ENCODE data around the gene RFX8.
"Not testable (repeated sequence)": the region's sequence is repeated elsewhere in the genome, so short reads cannot be mapped to it uniquely, and the experiment has no call there.

The RFX8 gene

GRCh38 chr2:101442042-101442666, 32.8 kb downstream of the RFX8 start:
- TF ChIP-seq, protein P1, sequence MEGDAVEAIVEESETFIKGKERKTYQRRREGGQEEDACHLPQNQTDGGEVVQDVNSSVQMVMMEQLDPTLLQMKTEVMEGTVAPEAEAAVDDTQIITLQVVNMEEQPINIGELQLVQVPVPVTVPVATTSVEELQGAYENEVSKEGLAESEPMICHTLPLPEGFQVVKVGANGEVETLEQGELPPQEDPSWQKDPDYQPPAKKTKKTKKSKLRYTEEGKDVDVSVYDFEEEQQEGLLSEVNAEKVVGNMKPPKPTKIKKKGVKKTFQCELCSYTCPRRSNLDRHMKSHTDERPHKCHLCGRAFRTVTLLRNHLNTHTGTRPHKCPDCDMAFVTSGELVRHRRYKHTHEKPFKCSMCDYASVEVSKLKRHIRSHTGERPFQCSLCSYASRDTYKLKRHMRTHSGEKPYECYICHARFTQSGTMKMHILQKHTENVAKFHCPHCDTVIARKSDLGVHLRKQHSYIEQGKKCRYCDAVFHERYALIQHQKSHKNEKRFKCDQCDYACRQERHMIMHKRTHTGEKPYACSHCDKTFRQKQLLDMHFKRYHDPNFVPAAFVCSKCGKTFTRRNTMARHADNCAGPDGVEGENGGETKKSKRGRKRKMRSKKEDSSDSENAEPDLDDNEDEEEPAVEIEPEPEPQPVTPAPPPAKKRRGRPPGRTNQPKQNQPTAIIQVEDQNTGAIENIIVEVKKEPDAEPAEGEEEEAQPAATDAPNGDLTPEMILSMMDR (IDR thresholded peaks at IDR 0.05; ENCODE audit: low read depth, low read length): no peak
- H3K4me3 ChIP-seq (ENCODE audit: low read depth, low read length): no peak overlapping the region

- H3K4me3 ChIP-seq (ENCODE audit: low read depth, low read length): no peak overlapping the region
- TF ChIP-seq, protein P1 (IDR thresholded peaks at IDR 0.05; ENCODE audit: low read depth, low read length): no peak
Observed at GRCh38 chr2:101440127-101440738, 34.7 kb downstream of the RFX8 start.

GRCh38 chr2:101439716-101440115, 35.2 kb downstream of the RFX8 start:
- TF ChIP-seq, protein P1 (IDR thresholded peaks at IDR 0.05; ENCODE audit: low read depth, low read length): no peak
- H3K4me3 ChIP-seq (ENCODE audit: low read depth, low read length): no peak overlapping the region

- not testable (repeated sequence) for H3K4me3 ChIP-seq (ENCODE audit: low read depth, low read length)
Observed at GRCh38 chr2:101438555-101438954, 36.4 kb downstream of the RFX8 start.

GRCh38 chr2:101435001-101435862, 39.7 kb downstream of the RFX8 start:
- TF ChIP-seq, protein P1 (IDR thresholded peaks at IDR 0.05; ENCODE audit: low read depth, low read length): no peak

GRCh38 chr2:101433465-101433864, 41.4 kb downstream of the RFX8 start:
- H3K4me3 ChIP-seq (ENCODE audit: low read depth, low read length): no peak overlapping the region
- TF ChIP-seq, protein P1 (IDR thresholded peaks at IDR 0.05; ENCODE audit: low read depth, low read length): no peak

More at GRCh38 chr2:101435001-101435862, 39.7 kb downstream of the RFX8 start:
- H3K4me3 ChIP-seq (ENCODE audit: low read depth, low read length): no peak overlapping the region

DNA sequence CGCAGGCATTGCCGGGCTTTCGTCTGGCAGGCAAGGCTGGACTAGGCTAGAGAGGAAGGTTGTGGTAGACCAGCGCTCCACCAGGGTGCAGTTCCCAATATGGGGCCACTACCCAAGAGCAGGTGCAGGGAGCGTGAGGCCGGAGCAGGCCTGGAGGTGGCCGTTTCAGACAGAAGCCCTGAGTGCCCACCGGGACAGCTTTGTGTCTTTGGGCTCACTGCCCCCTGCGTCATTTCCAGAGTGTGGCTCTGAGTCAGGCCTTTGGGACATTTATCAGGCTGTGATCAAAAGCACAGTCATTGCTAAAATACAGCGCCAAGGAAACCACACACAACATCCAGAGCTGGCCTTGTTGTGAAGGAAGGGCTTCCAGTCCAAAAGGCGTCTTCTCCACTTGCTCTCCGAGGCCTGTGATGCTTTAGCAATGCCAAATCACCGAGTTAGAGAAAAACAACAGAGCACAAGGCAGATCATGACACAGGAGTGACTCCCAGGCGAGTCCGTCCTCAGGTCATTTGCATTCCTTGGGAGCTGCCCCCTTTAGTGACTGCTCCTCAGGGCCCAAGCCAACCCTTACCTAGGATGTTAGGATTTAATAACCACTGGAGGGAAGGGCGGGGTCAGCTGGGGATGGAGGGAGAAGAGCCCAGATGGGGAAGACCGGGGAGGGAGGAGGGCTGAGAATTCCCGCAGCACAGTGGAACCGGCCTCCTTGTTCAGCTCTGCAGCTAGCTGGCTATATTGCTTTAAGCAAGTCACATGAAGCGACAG, 42.3 kb downstream of the RFX8 start:
- TF ChIP-seq, protein P1 (IDR thresholded peaks at IDR 0.05; ENCODE audit: low read depth, low read length): no peak
- no peak overlapping the region for H3K4me3 ChIP-seq (ENCODE audit: low read depth, low read length)
